Mesenchymal stem cell (in vitro differentiated cells and primary cell): ENCODE measurements around the gene G2E3.
"Not testable (repeated sequence)": the region's sequence is repeated elsewhere in the genome, so short reads cannot be mapped to it uniquely, and the experiment has no call there.

Experiments
- DNase-seq: peaks from one replicate; pipeline ENCODE4 v3.0.0-alpha.2; 2013
- H2AFZ ChIP-seq: one replicate; pipeline ENCODE4 v1.6.1; 2013; ENCODE audit warnings: low read depth, mild to moderate bottlenecking, control low read depth, inconsistent platforms, low read length, moderate library complexity
- H2AK5ac ChIP-seq: 2 replicates; pipeline ENCODE4 v1.6.1; 2013; ENCODE audit warnings: low read length, moderate library complexity, mild to moderate bottlenecking, inconsistent platforms; ENCODE audit not compliant: severe bottlenecking
- H2BK120ac ChIP-seq: one replicate; pipeline ENCODE4 v1.6.1; 2013; ENCODE audit warnings: low read depth, mild to moderate bottlenecking, inconsistent platforms, low read length, moderate library complexity
- H2BK12ac ChIP-seq, 2 experiments: one replicate each; pipeline ENCODE4 v1.6.1; 2013; ENCODE audit warnings: inconsistent platforms in 2 of 2, low read length in 2 of 2, mild to moderate bottlenecking in 2 of 2, moderate library complexity in 2 of 2, control low read depth in 1 of 2
- H2BK15ac ChIP-seq: one replicate; pipeline ENCODE4 v1.6.1; 2013; ENCODE audit warnings: mild to moderate bottlenecking, low read depth, inconsistent platforms; ENCODE audit not compliant: poor library complexity, severe bottlenecking
- H2BK5ac ChIP-seq: 2 replicates; pipeline ENCODE4 v1.6.1; 2013; ENCODE audit warnings: low read depth, mild to moderate bottlenecking, low read length, control low read depth, inconsistent platforms; ENCODE audit not compliant: poor library complexity, severe bottlenecking
- H3K14ac ChIP-seq, 2 experiments: one replicate each; pipeline ENCODE4 v1.6.1; 2013; ENCODE audit warnings: inconsistent platforms in 2 of 2, low read length in 2 of 2, control low read depth in 1 of 2, mild to moderate bottlenecking in 1 of 2, moderate library complexity in 1 of 2
- H3K18ac ChIP-seq, 2 experiments: one replicate each; pipeline ENCODE4 v1.6.1; 2013; ENCODE audit warnings: inconsistent platforms in 2 of 2, low read length in 2 of 2, control low read depth in 1 of 2, low read depth in 1 of 2, mild to moderate bottlenecking in 1 of 2
- H3K23ac ChIP-seq, 2 experiments: one replicate each; pipeline ENCODE4 v1.6.1; 2013; ENCODE audit warnings: inconsistent platforms in 2 of 2, low read length in 2 of 2, mild to moderate bottlenecking in 2 of 2, moderate library complexity in 2 of 2, control low read depth in 1 of 2
- H3K27ac ChIP-seq: 2 replicates; pipeline ENCODE4 v1.5.1; 2013; ENCODE audit warnings: mild to moderate bottlenecking, moderate library complexity, low read length, control low read depth, inconsistent platforms; ENCODE audit not compliant: poor library complexity, severe bottlenecking
- H3K27me3 ChIP-seq, 2 experiments: 2 replicates each; pipeline versions ENCODE4 v1.6.1 to v1.7.0; 2013; ENCODE audit warnings: low read length in 2 of 2, mild to moderate bottlenecking in 2 of 2, moderate library complexity in 2 of 2, control low read depth in 1 of 2, inconsistent platforms in 1 of 2; ENCODE audit not compliant: control insufficient read depth in 1 of 2, insufficient read depth in 1 of 2
- H3K36me3 ChIP-seq, 2 experiments: 2 replicates each; pipeline versions ENCODE4 v1.6.1 to v1.7.0; 2013; ENCODE audit warnings: low read length in 2 of 2, control low read depth in 1 of 2, inconsistent platforms in 1 of 2, low read depth in 1 of 2, mild to moderate bottlenecking in 1 of 2; ENCODE audit not compliant: insufficient read depth in 2 of 2, control insufficient read depth in 1 of 2
- H3K4ac ChIP-seq, 2 experiments: one replicate each; pipeline ENCODE4 v1.6.1; 2013; ENCODE audit warnings: inconsistent platforms in 2 of 2, low read length in 2 of 2, mild to moderate bottlenecking in 2 of 2, moderate library complexity in 2 of 2, control low read depth in 1 of 2, low read depth in 1 of 2
- H3K4me1 ChIP-seq: 2 replicates; pipeline ENCODE4 v1.6.1; 2013; ENCODE audit warnings: low read depth, low read length, control low read depth; ENCODE audit not compliant: control insufficient read depth, insufficient read depth
- H3K4me2 ChIP-seq: 2 replicates; pipeline ENCODE4 v1.6.1; 2013; ENCODE audit warnings: low read length, mild to moderate bottlenecking, inconsistent platforms; ENCODE audit not compliant: poor library complexity, severe bottlenecking
- H3K4me3 ChIP-seq, 2 experiments: 2 replicates each; pipeline versions ENCODE4 v1.5.1 to v1.7.0; 2013; ENCODE audit warnings: low read length in 2 of 2, mild to moderate bottlenecking in 2 of 2, control low read depth in 1 of 2, low read depth in 1 of 2; ENCODE audit not compliant: insufficient read depth in 1 of 2
- H3K79me1 ChIP-seq: replicated peaks from 2 replicates; pipeline ENCODE4 v1.6.1; 2013; ENCODE audit warnings: mild to moderate bottlenecking, control low read depth, low read length, inconsistent platforms; ENCODE audit not compliant: poor library complexity, severe bottlenecking
- H3K9ac ChIP-seq: 2 replicates; pipeline ENCODE4 v1.7.0; 2013; ENCODE audit warnings: mild to moderate bottlenecking, low read length, moderate library complexity
- H3K9me3 ChIP-seq: 2 replicates; pipeline ENCODE4 v1.7.0; 2013; ENCODE audit warnings: mild to moderate bottlenecking, low read length; ENCODE audit not compliant: control insufficient read depth
- H4K8ac ChIP-seq: one replicate; pipeline ENCODE4 v1.6.1; 2013; ENCODE audit warnings: inconsistent platforms, mild to moderate bottlenecking, low read length, moderate library complexity
- H4K91ac ChIP-seq: one replicate; pipeline ENCODE4 v1.6.1; 2013; ENCODE audit warnings: mild to moderate bottlenecking, low read length, inconsistent platforms
- WGBS: methylation state at CpG from one replicate; pipeline ENCODE4 v1.1.7; 2013; ENCODE audit warnings: mixed read lengths; 5-methylcytosine and 5-hydroxymethylcytosine counted together

Gene G2E3

GRCh38 chr14:30644462-30644861 is 85.5 kb downstream of the G2E3 start:
- H3K23ac ChIP-seq, H3K14ac ChIP-seq, H3K4me1 ChIP-seq, H3K18ac ChIP-seq, H3K79me1 ChIP-seq, H3K4me2 ChIP-seq, H4K91ac ChIP-seq, H2AFZ ChIP-seq, H2BK120ac ChIP-seq, H3K27me3 ChIP-seq, H3K4ac ChIP-seq, H2BK15ac ChIP-seq, H2AK5ac ChIP-seq, H3K4me3 ChIP-seq, H3K27ac ChIP-seq, H4K8ac ChIP-seq, DNase-seq, H3K9ac ChIP-seq, H2BK5ac ChIP-seq, H2BK12ac ChIP-seq: not testable (repeated sequence)
- H3K36me3 ChIP-seq, result peaks cover 12 to 72% of the 10 kb centered on the region in 2 experiments
- 97% methylated on average over 3 of the region's 5 CpGs for WGBS
- H3K9me3 ChIP-seq, result peaks cover 18% of the 10 kb centered on the region

GRCh38 chr14:30645600-30645999 is 86.6 kb downstream of the G2E3 start:
- Histone ChIP-seq H4K91ac (no peak overlapping the region), H2AFZ (no peak overlapping the region), H2BK12ac (no peak overlapping the region), H3K36me3 (peaks cover 12 to 72% of the 10 kb centered on the region in 2 experiments), H4K8ac (no peak overlapping the region), H3K4me2 (no peak overlapping the region), H3K27me3 (no peaks in the 10 kb centered on the region), H3K4me1 (peaks cover 2% of the 10 kb centered on the region), H2BK120ac (no peak overlapping the region), H3K4me3 (no peak overlapping the region), H3K79me1 (peaks cover 12% of the 10 kb centered on the region), H3K9ac (no peak overlapping the region), H2AK5ac (no peak overlapping the region), H2BK15ac (no peak overlapping the region), H3K27ac (no peak overlapping the region), H3K14ac (no peak overlapping the region), H2BK5ac (no peak overlapping the region), H3K9me3 (peaks cover 18% of the 10 kb centered on the region), H3K18ac (no peak overlapping the region), H3K23ac (no peak overlapping the region), H3K4ac (no peak overlapping the region)
- no peak for DNase-seq
- 93% methylated on average over 2 of the region's 2 CpGs for WGBS

- 100% methylated on average over 2 of the region's 2 CpGs for WGBS
Measured at GRCh38 chr14:30648471-30648870, 89.5 kb downstream of the G2E3 start.

GRCh38 chr14:30651937-30652336 is 93.0 kb downstream of the G2E3 start:
- Histone ChIP-seq H3K4me3 (no peak overlapping the region), H2BK5ac (no peak overlapping the region), H2AFZ (no peak overlapping the region), H4K91ac (no peak overlapping the region), H3K18ac (no peak overlapping the region), H2BK15ac (no peak overlapping the region), H2BK12ac (no peak overlapping the region), H3K4ac (no peak overlapping the region), H2AK5ac (no peak overlapping the region), H3K23ac (no peak overlapping the region), H3K4me1 (peaks cover 2% of the 10 kb centered on the region), H4K8ac (no peak overlapping the region), H3K4me2 (no peak overlapping the region), H3K79me1 (peaks cover 25% of the 10 kb centered on the region), H3K27ac (no peak overlapping the region), H2BK120ac (no peak overlapping the region), H3K9ac (no peak overlapping the region), H3K9me3 (no peaks in the 10 kb centered on the region), H3K36me3 (peaks cover 18 to 86% of the 10 kb centered on the region in 2 experiments), H3K14ac (no peak overlapping the region), H3K27me3 (no peaks in the 10 kb centered on the region)
- DNase-seq, result no peak
- 96% methylated on average over 4 of the region's 6 CpGs for WGBS

More at GRCh38 chr14:30648471-30648870, 89.5 kb downstream of the G2E3 start:
- peaks cover 2% of the 10 kb centered on the region for H3K4me1 ChIP-seq
- H3K18ac ChIP-seq, result no peak overlapping the region
- H2AK5ac ChIP-seq, result no peak overlapping the region
- no peaks in the 10 kb centered on the region for H3K27me3 ChIP-seq
- H3K4me2 ChIP-seq, result no peak overlapping the region
- H4K91ac ChIP-seq, result no peak overlapping the region
- peak overlapping the region in 1 of 2 experiments; percentile 59 for H3K23ac ChIP-seq
- no peak overlapping the region for H3K4me3 ChIP-seq
- peaks cover 20% of the 10 kb centered on the region for H3K79me1 ChIP-seq
- no peak overlapping the region for H3K27ac ChIP-seq
- peaks cover 9 to 78% of the 10 kb centered on the region in 2 experiments for H3K36me3 ChIP-seq
- no peak overlapping the region for H2BK12ac ChIP-seq
- no peak overlapping the region for H2AFZ ChIP-seq
- no peak overlapping the region for H3K9ac ChIP-seq
- H2BK15ac ChIP-seq, result no peak overlapping the region
- no peak overlapping the region for H2BK120ac ChIP-seq
- no peak overlapping the region for H4K8ac ChIP-seq
- peaks cover 18% of the 10 kb centered on the region for H3K9me3 ChIP-seq
- no peak for DNase-seq
- peak overlapping the region in 1 of 2 experiments; percentile 28 for H3K14ac ChIP-seq
- H2BK5ac ChIP-seq, result no peak overlapping the region
- no peak overlapping the region for H3K4ac ChIP-seq
